Tongue (tissue), 2 donors: ENCODE measurements around the gene SMC6. TPM values are rescaled to one million over a fixed set of nuclear protein-coding genes. Genes with fewer than 3 reads are reported as not detected.

Source experiments
- DNase-seq: peaks from one replicate; pipeline ENCODE4 v3.0.0-alpha.2; 2015
- total RNA-seq: library from RNA; depleted of rRNA; stranded (reverse); fragments of >200 nt; gene quantifications from one replicate; pipeline ENCODE4 v1.2.3, GENCODE V29; 2014

The SMC6 gene
- total RNA-seq, 1 donor from 2014 or later: 43.8 TPM

GRCh38 chr2:17765398-17765797, 11.8 kb upstream of the SMC6 start:
- no peak for DNase-seq

DNA sequence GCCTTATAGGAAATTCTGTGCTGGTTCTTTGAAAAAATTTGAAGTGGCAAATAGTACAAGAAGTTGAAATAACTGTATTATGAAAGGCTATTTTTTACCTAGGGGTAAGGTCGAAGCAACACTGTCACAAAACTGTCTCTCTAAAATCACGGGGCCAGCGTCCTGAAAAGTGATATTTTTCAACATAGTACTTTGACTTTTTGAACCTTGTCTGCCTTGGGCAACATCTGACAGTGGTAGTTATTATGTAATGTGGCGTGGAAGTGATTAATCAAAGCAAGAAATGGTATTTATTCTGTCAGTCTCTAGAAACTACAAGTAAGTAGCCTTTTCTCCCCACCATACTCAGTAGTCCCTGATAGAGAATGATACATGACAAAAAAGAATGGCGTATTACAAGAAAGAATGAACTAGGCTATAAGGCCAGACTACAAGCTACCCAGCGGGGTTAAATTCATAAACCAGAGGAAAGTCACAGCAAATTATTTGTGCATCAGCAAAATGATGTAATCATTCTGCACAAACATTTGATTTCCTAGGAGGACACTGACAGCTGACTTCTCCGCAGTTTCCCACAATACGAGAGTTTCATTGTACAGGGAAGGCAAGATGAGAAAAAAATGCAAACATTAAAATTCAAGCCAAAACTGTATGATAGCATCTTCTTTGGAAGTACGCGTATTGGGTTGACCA, 10.2 kb upstream of the SMC6 start:
- no peak for DNase-seq

DNA sequence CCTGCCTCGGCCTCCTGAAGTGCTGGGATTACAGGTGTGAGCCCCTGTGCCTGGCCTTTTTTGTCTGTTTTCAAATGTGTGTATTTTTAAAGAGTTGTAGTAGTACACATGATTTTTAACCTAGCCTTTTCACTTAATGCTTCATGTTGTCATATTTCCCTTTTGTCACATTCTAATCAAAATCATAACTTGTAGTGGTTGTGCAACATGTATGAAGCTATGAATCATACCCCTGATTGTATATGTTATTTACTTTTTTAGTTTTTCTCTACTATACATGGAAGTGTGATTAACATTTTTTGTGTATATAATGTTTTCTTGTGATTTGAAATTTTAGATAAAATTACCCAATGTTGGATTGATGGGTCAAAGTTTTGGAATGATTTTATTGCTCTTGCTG, 8.8 kb upstream of the SMC6 start:
- no peak for DNase-seq

GRCh38 chr2:17759805-17760204, 6.2 kb upstream of the SMC6 start:
- DNase-seq: no peak

DNA sequence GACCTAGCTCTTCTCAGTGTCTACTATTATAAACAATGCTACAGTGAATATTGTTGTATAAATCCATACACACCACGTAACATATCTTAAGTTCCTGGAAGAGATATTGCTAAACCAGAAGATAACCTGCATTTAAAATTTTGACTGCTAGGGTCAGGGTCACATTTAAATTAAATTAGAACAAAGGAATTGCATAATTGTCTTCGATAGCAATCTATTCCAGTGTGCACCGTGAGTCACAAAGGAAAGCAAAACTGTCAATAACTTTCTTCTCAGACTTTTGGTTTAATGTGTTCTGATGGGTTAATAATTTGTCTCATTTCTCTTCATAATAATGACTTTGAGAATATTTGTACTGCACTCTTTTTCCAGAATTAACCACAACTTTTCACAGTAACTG, 4.5 kb upstream of the SMC6 start:
- DNase-seq: no peak

- DNase-seq: no peak
Observed at GRCh38 chr2:17757321-17757720, 3.7 kb upstream of the SMC6 start.

GRCh38 chr2:17756668-17757067, 3.1 kb upstream of the SMC6 start:
- DNase-seq: no peak

GRCh38 chr2:17754773-17755425, 1.3 kb upstream of the SMC6 start:
- DNase-seq: no peak

DNA sequence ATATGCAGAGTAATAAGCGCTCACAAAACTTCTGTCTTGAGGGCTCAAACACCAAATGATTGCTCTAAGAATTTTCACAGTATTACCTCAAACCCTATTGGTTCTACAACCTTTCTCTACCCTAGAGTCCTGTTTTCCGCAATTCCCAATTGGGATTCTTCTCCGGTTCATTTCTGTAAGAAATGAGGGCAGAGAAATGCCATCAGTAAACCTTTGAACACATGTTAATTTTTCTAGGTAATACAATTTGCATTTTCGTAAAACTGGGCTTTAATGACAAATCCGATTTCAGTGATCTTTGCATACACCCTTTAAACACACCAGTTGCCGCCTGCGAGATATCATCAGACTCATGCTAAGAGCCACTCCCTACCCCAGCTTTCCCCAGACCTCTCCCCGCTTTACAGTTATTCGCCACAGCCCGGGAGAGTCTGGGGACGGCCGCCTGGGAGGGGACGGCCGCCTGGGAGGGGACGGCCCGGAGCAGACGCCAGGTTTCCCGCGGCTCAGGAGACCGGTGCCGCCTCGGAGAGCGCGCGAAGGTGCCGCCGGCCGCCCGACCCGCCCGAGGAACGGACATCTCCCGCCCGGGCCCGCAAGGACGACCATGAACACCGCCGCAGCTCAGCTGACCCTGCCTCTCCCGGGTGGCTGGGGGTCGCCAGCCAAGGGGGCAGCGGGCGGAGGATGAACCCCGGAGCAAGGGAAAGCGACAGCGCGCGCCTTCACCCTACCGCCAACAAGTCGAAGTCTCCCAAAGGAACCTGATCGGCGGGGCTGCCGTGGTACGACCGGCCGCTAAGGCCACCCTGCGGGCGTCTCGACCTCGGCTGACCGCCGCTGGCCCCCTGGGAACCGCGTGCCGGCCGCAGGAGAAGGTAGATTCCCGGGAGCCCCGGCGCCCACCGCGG, 463 bp downstream of the SMC6 start:
- DNase-seq: peak; percentile 59

DNA sequence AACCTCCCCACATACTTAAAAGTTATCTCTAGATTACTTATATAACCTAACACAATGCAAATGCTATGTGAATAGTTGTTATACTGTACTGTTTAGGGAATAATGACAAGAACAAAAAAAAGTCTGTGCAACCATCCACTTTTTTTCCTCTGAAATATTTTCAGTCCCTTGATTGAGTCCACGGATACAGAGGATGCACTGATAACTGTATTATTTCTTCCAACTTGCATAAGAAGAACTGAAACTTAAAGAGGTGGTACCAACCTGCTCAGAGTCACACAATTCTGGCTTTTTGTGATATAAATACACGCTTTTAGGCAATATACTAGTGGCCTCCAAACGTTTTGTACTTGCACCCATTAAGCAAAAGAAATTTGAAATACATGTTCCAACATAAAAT, 1.4 kb downstream of the SMC6 start:
- DNase-seq: no peak

- no peak for DNase-seq
Observed at GRCh38 chr2:17749753-17750438, 3.7 kb downstream of the SMC6 start.

- DNase-seq: no peak
Observed at GRCh38 chr2:17748745-17749144, 4.9 kb downstream of the SMC6 start.

DNA sequence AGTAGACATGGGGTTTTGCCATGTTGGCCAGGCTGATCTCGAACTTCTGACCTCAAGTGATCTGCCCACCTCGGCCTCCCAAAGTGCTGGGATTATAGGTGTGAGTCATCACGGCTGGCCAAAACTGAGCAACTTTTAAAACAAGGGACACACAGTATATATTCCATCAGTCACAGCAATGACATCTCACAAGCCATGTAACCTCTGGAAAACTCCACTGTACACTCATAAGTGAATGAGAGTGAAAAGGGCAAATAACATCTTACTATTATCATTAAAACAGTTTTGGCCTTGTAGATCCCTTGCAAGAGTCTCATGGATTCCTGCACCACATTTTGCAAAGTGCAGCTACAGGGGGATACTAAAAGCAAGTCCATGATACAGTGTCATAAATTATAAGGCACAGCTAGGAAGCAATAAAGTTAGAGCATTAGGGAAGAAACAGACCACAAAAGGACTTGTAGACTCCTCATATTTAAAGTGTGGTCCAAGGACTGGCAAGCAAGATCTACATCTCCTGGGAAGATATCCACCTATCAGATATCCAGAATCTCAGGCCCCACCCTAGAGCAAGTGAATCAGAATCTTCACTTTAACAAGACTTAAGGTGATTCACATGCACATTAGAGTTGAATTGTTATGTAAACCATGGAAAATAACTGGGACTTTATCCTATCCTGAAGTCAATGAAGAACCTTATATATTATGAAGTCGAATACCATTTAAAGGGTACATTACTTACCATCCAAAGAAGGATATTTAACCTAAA, 5.7 kb downstream of the SMC6 start:
- DNase-seq: no peak

DNA sequence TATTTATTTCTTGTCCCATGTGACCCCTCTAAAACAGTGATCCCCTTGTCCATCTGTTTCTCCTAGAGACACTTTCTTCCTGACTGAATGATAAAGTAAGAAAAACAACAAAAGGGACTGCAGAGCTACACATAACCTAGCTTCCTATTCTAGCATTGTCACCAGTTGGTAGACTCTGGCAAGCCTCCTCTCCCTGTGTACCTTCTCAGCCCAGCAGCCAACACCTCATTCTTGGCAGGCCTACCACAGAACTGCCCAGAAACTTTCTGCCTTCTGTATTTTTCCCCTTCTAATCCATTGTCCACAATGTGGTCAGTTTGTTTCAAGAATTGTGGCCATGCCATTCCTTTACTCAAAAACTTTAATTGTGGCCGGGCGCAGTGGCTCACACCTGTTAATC, 13.4 kb downstream of the SMC6 start:
- no peak for DNase-seq

DNA sequence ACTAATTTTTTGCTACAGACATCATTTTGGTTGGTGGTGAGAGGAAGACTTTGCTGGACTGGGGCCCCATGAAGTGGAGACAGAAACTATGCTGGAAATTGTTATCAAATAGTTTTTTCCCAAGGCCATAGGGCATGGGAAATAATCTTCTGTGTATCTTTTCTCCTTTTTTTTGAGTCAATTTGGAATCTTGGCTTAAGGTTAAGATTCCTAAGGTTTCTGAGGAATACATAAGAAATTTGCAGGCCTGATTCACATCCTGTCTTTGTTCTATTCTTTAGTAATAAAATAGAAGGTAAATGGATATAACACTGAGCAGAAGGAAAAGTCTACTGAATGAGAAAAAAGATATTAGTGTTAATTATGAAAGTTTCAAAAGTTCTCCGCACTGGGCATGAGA, 16.6 kb downstream of the SMC6 start:
- no peak for DNase-seq

DNA sequence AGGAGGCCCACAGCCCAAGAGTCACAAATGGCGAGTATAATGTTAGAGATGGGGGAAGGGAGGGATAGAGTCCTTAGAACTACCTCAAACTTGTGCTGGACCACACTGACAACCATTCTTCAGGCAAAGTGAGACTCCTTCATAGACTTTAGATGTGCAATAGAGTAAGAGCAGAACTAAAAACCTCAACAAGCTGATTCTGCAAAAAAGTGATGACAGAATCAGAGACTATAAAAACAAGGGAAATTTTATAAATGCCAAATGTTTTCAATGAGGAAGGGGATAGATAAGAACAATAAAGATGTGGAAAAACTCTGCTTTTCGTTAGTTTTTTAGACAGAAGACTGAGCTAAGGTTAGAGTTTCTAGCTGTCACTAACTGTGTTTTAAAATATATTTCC, 17.7 kb downstream of the SMC6 start:
- DNase-seq: no peak

DNA sequence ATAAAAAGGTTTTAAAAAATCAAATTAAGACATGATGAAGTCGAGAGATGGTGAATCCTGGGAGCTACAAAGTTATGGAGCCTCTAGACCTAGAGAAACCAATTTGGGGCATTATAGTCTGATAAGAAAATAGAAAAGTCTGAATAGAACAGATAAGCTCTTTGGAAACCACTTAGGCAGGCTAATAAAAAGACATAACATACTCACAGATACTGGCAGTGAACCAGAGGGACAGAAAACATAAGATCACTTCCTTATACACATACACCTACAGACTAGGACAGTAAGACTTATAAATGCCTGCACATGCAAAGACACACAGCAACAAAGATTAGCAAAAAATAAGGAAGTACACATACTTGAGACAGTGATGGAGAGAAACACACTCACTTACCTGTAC, 20.0 kb downstream of the SMC6 start:
- DNase-seq: no peak

DNA sequence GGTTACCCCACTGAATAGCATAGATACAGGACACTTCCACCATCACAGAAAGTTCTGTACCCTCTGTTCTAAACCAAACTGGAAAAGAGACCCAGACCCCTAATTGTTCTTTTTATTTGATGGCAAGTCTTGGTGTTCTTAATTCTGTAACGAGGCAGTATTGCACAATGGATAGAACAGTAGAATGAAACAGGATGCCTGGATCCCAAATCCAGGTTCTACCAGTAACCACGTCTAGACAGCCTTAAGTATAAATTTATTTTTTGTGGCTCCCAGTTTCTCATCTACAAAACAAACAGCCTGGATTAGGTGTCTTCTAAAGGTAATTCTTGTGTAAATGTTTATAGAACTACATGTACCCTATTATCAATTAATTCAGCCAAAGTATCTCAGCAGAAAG, 23.7 kb downstream of the SMC6 start:
- no peak for DNase-seq

DNA sequence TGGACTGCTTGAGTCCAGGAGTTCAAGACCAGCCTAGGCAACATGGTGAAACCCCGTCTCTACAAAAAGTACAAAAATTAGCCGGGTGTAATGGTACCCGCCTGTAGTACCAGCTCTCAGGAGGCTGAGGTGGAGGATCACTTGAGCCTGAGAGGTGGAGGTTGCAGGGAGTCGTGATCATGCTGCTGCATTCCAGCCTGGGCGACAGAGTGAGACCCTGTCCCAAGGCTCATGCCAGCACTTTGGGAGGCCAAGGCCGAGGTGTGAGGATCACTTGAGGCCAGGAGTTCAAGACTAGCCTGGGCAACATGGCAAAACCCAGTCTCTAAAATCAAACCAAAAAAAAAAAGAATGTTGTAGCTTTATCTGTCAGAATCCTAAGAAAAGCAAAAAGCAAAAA, 25.4 kb downstream of the SMC6 start:
- DNase-seq: no peak

DNA sequence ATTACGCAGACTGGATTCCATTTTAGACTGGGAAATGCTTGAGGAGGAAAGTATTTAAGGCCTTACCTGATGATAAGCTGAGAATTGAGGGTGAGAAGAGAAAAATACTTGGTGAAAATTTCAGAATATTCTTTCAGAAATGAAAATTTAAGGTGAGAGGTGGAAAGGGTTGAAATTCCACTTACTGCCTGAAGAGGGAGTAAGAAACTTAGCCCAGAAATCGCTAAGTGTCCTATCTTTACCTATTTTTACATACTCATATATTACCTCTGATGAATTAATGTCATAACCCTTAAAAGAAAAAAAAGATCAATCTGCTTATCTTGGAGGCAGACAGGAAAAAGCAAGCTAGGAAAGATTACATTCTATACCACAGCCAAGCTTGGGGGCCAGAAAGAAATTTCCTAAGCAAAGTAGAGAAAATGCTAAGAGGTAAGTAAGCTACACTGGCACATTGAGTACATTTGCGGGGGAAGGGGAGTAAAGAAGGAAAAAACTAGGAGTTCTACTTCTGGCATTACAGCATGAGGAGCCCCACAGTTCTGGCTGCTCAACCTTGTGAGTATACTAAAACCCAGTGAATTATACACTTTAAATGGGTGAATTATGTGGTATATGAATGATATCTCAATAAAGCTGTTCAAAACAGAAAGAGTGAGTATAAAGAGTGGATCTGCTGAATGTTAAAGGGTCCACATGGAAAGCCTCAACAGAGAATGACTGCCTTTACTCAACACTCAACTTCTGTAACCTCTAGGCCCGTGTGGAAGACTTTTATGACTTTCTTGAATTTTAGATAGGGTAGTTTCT, 33.8 kb downstream of the SMC6 start:
- peak; percentile 15 for DNase-seq

GRCh38 chr2:17718689-17719088, 34.9 kb downstream of the SMC6 start:
- no peak for DNase-seq
